Spinal cord (tissue), 10 donors: ENCODE data around the gene TMEM200A. TPM values are rescaled to one million over a fixed set of nuclear protein-coding genes. Genes with fewer than 3 reads are reported as not detected.
A peak's percentile ranks its signal among the peaks of the same experiment; 100 is the strongest.

ENCODE experiments used
- DNase-seq, 6 donors: peaks; one replicate each; pipeline versions ENCODE4 v3.0.0 to v3.0.0-alpha.2; 2013 to 2015; ENCODE audit warnings: low spot score in 6 of 6, low read depth in 4 of 6
- H3K27ac ChIP-seq: one replicate; pipeline ENCODE4 v1.5.1; 2013; ENCODE audit warnings: low read depth, low read length, control low read depth
- H3K27me3 ChIP-seq: one replicate; pipeline ENCODE4 v1.6.1; 2013; ENCODE audit warnings: low read length; ENCODE audit not compliant: control insufficient read depth, insufficient read depth
- H3K36me3 ChIP-seq: one replicate; pipeline ENCODE4 v1.6.1; 2013; ENCODE audit warnings: low read length; ENCODE audit not compliant: control insufficient read depth, insufficient read depth
- H3K4me1 ChIP-seq: one replicate; pipeline ENCODE4 v1.6.1; 2013; ENCODE audit warnings: low read length; ENCODE audit not compliant: control insufficient read depth, insufficient read depth
- H3K4me3 ChIP-seq: one replicate; pipeline ENCODE4 v1.5.1; 2013; ENCODE audit warnings: low read depth, low read length, control low read depth
- H3K9me3 ChIP-seq: one replicate; pipeline ENCODE4 v1.6.1; 2013; ENCODE audit warnings: low read length; ENCODE audit not compliant: control insufficient read depth, insufficient read depth
- WGBS: methylation state at CpG from one replicate; pipeline ENCODE4 v1.1.5; 2013; ENCODE audit warnings: missing lambda C conversion rate; ENCODE audit not compliant: insufficient coverage; 5-methylcytosine and 5-hydroxymethylcytosine counted together
- polyA plus RNA-seq, 2 donors: library from polyadenylated mRNA; unstranded; fragments of 120-200 nt; gene quantifications; one replicate each; pipeline ENCODE4 v1.2.1, GENCODE V29; 2013; ENCODE audit not compliant: insufficient read length in 2 of 2
- total RNA-seq, 2 donors: library from RNA; depleted of rRNA in 1 of 2; stranded (reverse); fragments of 120-200 nt in 1 of 2; fragments of >200 nt in 1 of 2; gene quantifications; one replicate each; pipeline versions ENCODE4 v1.2.3 to v1.2.4, GENCODE V29; 2013 to 2014
- donor health status: healthy.

The TMEM200A gene
- total and polyA plus RNA-seq, 4 donors = 8.8 to 13.6 (median 10.6) TPM

DNA sequence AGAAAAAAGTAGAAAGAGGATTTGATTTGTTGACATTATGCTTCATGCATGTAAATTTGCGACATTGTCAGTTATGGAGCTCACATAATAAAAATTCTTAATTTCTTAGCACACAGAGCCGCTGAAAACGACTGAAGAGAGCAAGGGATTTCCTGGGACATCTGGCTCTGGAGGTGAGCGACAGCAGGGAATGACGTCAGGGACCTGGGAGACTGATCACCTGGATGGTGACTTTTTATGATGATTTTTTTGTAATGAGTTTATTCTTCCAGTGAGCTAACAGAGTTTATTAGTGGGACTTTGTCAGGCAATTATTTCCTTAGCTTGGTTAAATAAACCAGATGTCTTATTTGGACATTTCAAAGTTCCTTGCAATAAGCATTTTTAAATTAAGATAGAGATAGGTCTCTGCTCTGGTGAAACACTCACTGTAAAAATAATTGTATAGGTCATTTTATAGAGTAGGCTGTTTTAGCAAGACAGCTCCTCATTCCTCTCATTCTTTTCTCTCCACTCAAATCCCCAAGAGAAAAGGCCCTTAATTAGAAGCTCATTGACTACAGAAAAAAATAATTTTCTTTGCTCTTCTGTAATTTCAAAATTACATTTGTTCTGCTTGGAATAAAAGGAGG, 19.4 kb downstream of the TMEM200A start:
- no peak overlapping the region for H3K4me3 ChIP-seq
- H3K36me3 ChIP-seq = no peaks in the 10 kb centered on the region
- no peak for DNase-seq
- 69% methylated on average over 4 of the region's 5 CpGs for WGBS
- H3K9me3 ChIP-seq = no peaks in the 10 kb centered on the region
- H3K27me3 ChIP-seq = no peaks in the 10 kb centered on the region
- no peak overlapping the region for H3K27ac ChIP-seq
- H3K4me1 ChIP-seq = no peaks in the 10 kb centered on the region

DNA sequence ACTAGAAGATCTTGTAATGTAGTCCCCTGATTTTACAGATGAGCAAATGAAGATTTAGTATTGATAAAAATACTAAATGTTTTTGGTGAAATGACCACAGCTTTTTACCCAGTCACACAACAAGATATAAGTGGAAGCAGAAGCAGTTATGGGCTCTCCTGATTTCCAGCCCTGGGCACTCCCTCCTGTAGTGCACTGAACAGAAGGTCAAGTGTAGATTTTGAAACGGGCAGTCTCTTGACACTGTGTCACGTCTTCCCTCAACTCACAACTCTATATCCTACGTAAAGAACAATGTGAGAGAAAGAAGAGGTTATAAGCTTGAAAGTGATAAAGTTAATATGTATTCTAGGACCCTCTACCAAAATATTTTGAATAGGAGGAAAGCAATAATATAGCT, 23.3 kb downstream of the TMEM200A start:
- Histone ChIP-seq H3K9me3 (no peaks in the 10 kb centered on the region), H3K36me3 (no peaks in the 10 kb centered on the region), H3K4me3 (no peak overlapping the region), H3K27me3 (no peaks in the 10 kb centered on the region), H3K27ac (no peak overlapping the region), H3K4me1 (no peaks in the 10 kb centered on the region)
- WGBS = no CpG with 5 or more reads among the region's 3 CpGs
- no peak for DNase-seq

DNA sequence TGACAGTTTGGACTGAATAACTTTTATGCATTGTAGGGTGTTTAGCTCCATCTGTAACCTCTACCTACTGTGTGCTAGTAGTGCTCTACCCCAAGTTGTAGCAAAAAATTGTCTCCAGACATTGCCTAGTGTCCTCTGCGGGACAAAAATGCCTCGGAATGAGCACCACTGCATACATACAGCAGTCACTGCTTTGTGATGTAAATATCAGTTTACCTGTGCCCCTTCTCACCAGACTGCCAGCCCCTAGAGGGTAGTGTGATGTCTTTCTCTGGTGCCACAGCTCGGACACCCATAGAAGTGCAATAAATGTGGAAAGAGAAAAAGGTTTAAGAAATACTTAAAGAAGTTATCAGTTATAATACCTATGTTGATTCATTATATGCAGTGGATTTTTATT, 25.1 kb downstream of the TMEM200A start:
- no peaks in the 10 kb centered on the region for H3K4me1 ChIP-seq
- WGBS = no CpG with 5 or more reads among the region's 3 CpGs
- no peak for DNase-seq
- H3K9me3 ChIP-seq = no peaks in the 10 kb centered on the region
- no peak overlapping the region for H3K27ac ChIP-seq
- H3K27me3 ChIP-seq = no peaks in the 10 kb centered on the region
- H3K36me3 ChIP-seq = no peaks in the 10 kb centered on the region
- no peak overlapping the region for H3K4me3 ChIP-seq

- no peaks in the 10 kb centered on the region for H3K4me1 ChIP-seq
- DNase-seq = no peak
- no peaks in the 10 kb centered on the region for H3K36me3 ChIP-seq
- no peak overlapping the region for H3K4me3 ChIP-seq
- H3K27me3 ChIP-seq = no peaks in the 10 kb centered on the region
- H3K9me3 ChIP-seq = no peaks in the 10 kb centered on the region
- no peak overlapping the region for H3K27ac ChIP-seq
- 98% methylated on average over 6 of the region's 6 CpGs for WGBS
Observed at GRCh38 chr6:130393306-130393705, 27.5 kb downstream of the TMEM200A start.

GRCh38 chr6:130394246-130394645, 28.4 kb downstream of the TMEM200A start:
- no peaks in the 10 kb centered on the region for H3K27me3 ChIP-seq
- no peaks in the 10 kb centered on the region for H3K9me3 ChIP-seq
- no peak overlapping the region for H3K27ac ChIP-seq
- WGBS = no CpG with 5 or more reads among the region's 5 CpGs
- H3K4me1 ChIP-seq = no peaks in the 10 kb centered on the region
- no peaks in the 10 kb centered on the region for H3K36me3 ChIP-seq
- H3K4me3 ChIP-seq = no peak overlapping the region
- peak in 2 of 6 donors; percentile 9 to 82 for DNase-seq

- no peaks in the 10 kb centered on the region for H3K36me3 ChIP-seq
- WGBS = 90% methylated on average over 2 of the region's 5 CpGs
- no peak overlapping the region for H3K27ac ChIP-seq
Observed at GRCh38 chr6:130395164-130395563, 29.3 kb downstream of the TMEM200A start.

GRCh38 chr6:130396722-130397121, 30.9 kb downstream of the TMEM200A start:
- H3K4me1 ChIP-seq = no peaks in the 10 kb centered on the region
- H3K27me3 ChIP-seq = no peaks in the 10 kb centered on the region
- no peaks in the 10 kb centered on the region for H3K9me3 ChIP-seq
- no peak overlapping the region for H3K27ac ChIP-seq
- DNase-seq = no peak
- H3K36me3 ChIP-seq = no peaks in the 10 kb centered on the region
- WGBS = no CpG with 5 or more reads among the region's 2 CpGs
- H3K4me3 ChIP-seq = no peak overlapping the region

More at GRCh38 chr6:130395164-130395563, 29.3 kb downstream of the TMEM200A start:
- Histone ChIP-seq H3K4me1 (no peaks in the 10 kb centered on the region), H3K4me3 (no peak overlapping the region), H3K9me3 (no peaks in the 10 kb centered on the region), H3K27me3 (no peaks in the 10 kb centered on the region)
- DNase-seq = no peak

GRCh38 chr6:130405549-130405948, 39.7 kb downstream of the TMEM200A start:
- whole genome bisulfite sequencing = 82% methylated on average over 2 of the region's 2 CpGs
- Histone ChIP-seq H3K4me1 (no peaks in the 10 kb centered on the region), H3K27ac (no peak overlapping the region), H3K9me3 (no peaks in the 10 kb centered on the region), H3K27me3 (no peaks in the 10 kb centered on the region), H3K4me3 (no peak overlapping the region), H3K36me3 (no peaks in the 10 kb centered on the region)
- no peak for DNase-seq

GRCh38 chr6:130407032-130407431, 41.2 kb downstream of the TMEM200A start:
- DNase-seq = no peak
- WGBS = 50% methylated on average over 1 of the region's 3 CpGs
- peaks cover under 1% of the 10 kb centered on the region for H3K9me3 ChIP-seq
- no peaks in the 10 kb centered on the region for H3K4me1 ChIP-seq
- H3K27ac ChIP-seq = no peak overlapping the region
- no peaks in the 10 kb centered on the region for H3K36me3 ChIP-seq
- no peak overlapping the region for H3K4me3 ChIP-seq
- no peaks in the 10 kb centered on the region for H3K27me3 ChIP-seq

GRCh38 chr6:130409418-130410100, 43.7 kb downstream of the TMEM200A start:
- Histone ChIP-seq H3K4me3 (no peak overlapping the region), H3K4me1 (no peaks in the 10 kb centered on the region), H3K36me3 (no peaks in the 10 kb centered on the region), H3K27me3 (no peaks in the 10 kb centered on the region), H3K9me3 (peaks cover 3% of the 10 kb centered on the region), H3K27ac (no peak overlapping the region)
- WGBS = no CpG with 5 or more reads among the region's 2 CpGs
- no peak for DNase-seq
